Measurements from ENCODE around the gene CAPN15. TPM values are rescaled to one million over a fixed set of nuclear protein-coding genes. Genes with fewer than 3 reads are reported as not detected.

CAPN15 gene
- total RNA-seq, 2 experiments from 2014 or later: 32.9 to 54.0 TPM

GRCh38 chr16:483341-484075 lies 44.0 kb upstream of the CAPN15 start:
- ChIA-PET CTCF (ENCODE audit: unreplicated experiment) (interaction anchor here (0.6 kb wide), 1 partner anchor 127 kb away, joined by 3 read pairs; no protein-coding TSS in a partner anchor), POLR2A (no interaction called here)
- Histone ChIP-seq H4K20me1 (ENCODE audit: insufficient read depth, low read length) (no peaks in the 10 kb centered on the region), H3K36me3 (ENCODE audit: insufficient read depth, low read length) (no peaks in the 10 kb centered on the region), H3K79me2 (ENCODE audit: insufficient read depth, low read depth, low read length) (no peaks in the 10 kb centered on the region), H3K4me3 (ENCODE audit: low read depth, low read length, poor library complexity, severe bottlenecking) (no peak overlapping the region), H3K4me2 (ENCODE audit: low read length) (no peak overlapping the region), H3K27ac (ENCODE audit: low read depth, low read length, poor library complexity, severe bottlenecking) (no peak overlapping the region), H2AFZ (ENCODE audit: low read length) (no peak overlapping the region), H3K9me2 (ENCODE audit: insufficient read depth, low read length) (no peaks in the 10 kb centered on the region), H3K4me1 (ENCODE audit: insufficient read depth, low read length, poor library complexity, severe bottlenecking) (no peaks in the 10 kb centered on the region), H3K9me3 (ENCODE audit: low read length) (no peaks in the 10 kb centered on the region)
- intact Hi-C loops (cut with micrococcal nuclease; ENCODE audit: unreplicated experiment): no loop called here
- no TSS peak for BruUV-seq (replicated peaks)
- no peak for DNase-seq (ENCODE audit: low spot score)
- TF ChIP-seq EZH2phosphoT487 (IDR thresholded peaks at IDR 0.05; ENCODE audit: borderline replicate concordance, low read depth, low read length) (no peak), CTCF (conservative IDR thresholded peaks at IDR 0.05; ENCODE audit: low read length) (no peak)

GRCh38 chr16:489606-490005 lies 37.9 kb upstream of the CAPN15 start:
- Histone ChIP-seq H3K4me2 (ENCODE audit: low read length) (no peak overlapping the region), H4K20me1 (ENCODE audit: insufficient read depth, low read length) (no peaks in the 10 kb centered on the region), H3K79me2 (ENCODE audit: insufficient read depth, low read depth, low read length) (no peaks in the 10 kb centered on the region), H2AFZ (ENCODE audit: low read length) (no peak overlapping the region), H3K36me3 (ENCODE audit: insufficient read depth, low read length) (peaks cover 6% of the 10 kb centered on the region; the same call in 1 of the 2 replicates), H3K9me2 (ENCODE audit: insufficient read depth, low read length) (no peaks in the 10 kb centered on the region), H3K4me1 (ENCODE audit: insufficient read depth, low read length, poor library complexity, severe bottlenecking) (no peaks in the 10 kb centered on the region), H3K4me3 (ENCODE audit: low read depth, low read length, poor library complexity, severe bottlenecking) (no peak overlapping the region), H3K9me3 (ENCODE audit: low read length) (no peaks in the 10 kb centered on the region), H3K27ac (ENCODE audit: low read depth, low read length, poor library complexity, severe bottlenecking) (no peak overlapping the region)
- POLR2A ChIA-PET: no interaction called here
- TF ChIP-seq EZH2phosphoT487 (IDR thresholded peaks at IDR 0.05; ENCODE audit: borderline replicate concordance, low read depth, low read length) (no peak), CTCF (conservative IDR thresholded peaks at IDR 0.05; ENCODE audit: low read length) (no peak)
- CTCF ChIA-PET (ENCODE audit: unreplicated experiment): no interaction called here
- intact Hi-C loops (cut with micrococcal nuclease; ENCODE audit: unreplicated experiment): no loop called here
- DNase-seq (ENCODE audit: low spot score): no peak
- no TSS peak for BruUV-seq (replicated peaks)

GRCh38 chr16:490768-491167 lies 36.7 kb upstream of the CAPN15 start:
- no peak overlapping the region for H3K4me3 ChIP-seq (ENCODE audit: low read depth, low read length, poor library complexity, severe bottlenecking)
- no peaks in the 10 kb centered on the region for H3K4me1 ChIP-seq (ENCODE audit: insufficient read depth, low read length, poor library complexity, severe bottlenecking)
- no peak for TF ChIP-seq EZH2phosphoT487 (IDR thresholded peaks at IDR 0.05; ENCODE audit: borderline replicate concordance, low read depth, low read length)
- no peak for TF ChIP-seq CTCF (conservative IDR thresholded peaks at IDR 0.05; ENCODE audit: low read length)
- H2AFZ ChIP-seq (ENCODE audit: low read length): no peak overlapping the region
- no peaks in the 10 kb centered on the region for H3K9me3 ChIP-seq (ENCODE audit: low read length)
- POLR2A ChIA-PET: no interaction called here
- no peaks in the 10 kb centered on the region for H3K9me2 ChIP-seq (ENCODE audit: insufficient read depth, low read length)
- no TSS peak for BruUV-seq (replicated peaks)
- no peak for DNase-seq (ENCODE audit: low spot score)
- no peaks in the 10 kb centered on the region for H3K79me2 ChIP-seq (ENCODE audit: insufficient read depth, low read depth, low read length)
- intact Hi-C loops (cut with micrococcal nuclease; ENCODE audit: unreplicated experiment): no loop called here
- no peak overlapping the region for H3K4me2 ChIP-seq (ENCODE audit: low read length)
- no peak overlapping the region for H3K27ac ChIP-seq (ENCODE audit: low read depth, low read length, poor library complexity, severe bottlenecking)
- no peaks in the 10 kb centered on the region for H4K20me1 ChIP-seq (ENCODE audit: insufficient read depth, low read length)
- CTCF ChIA-PET (ENCODE audit: unreplicated experiment): no interaction called here
- H3K36me3 ChIP-seq (ENCODE audit: insufficient read depth, low read length): peaks cover 6% of the 10 kb centered on the region; the same call in 1 of the 2 replicates
